ENCODE data around the gene TRIP12. TPM values are rescaled to one million over a fixed set of nuclear protein-coding genes. Genes with fewer than 3 reads are reported as not detected.

The TRIP12 gene
- total and polyA plus RNA-seq, 2 of the 8 experiments (the other 6 are each of a cell fraction or from before 2014, with no cell fraction given), result 23.1 to 174 TPM

GRCh38 chr2:229765721-229766120 is 156.1 kb downstream of the TRIP12 start:
- Histone ChIP-seq H2BK20ac (ENCODE audit: low read length) (no peak overlapping the region), H3K18ac (ENCODE audit: extremely low read depth, low read length) (no peak overlapping the region), H3K23ac (ENCODE audit: insufficient read length) (no peak overlapping the region), H3K4me2 (ENCODE audit: insufficient read depth in 1 of 2, low read depth in 2 of 2, low read length in 2 of 2) (no peak overlapping the region), H3K9ac (replicated peaks in 1 of 4; ENCODE audit: extremely low read depth in 1 of 4, low read depth in 3 of 4, low read length in 3 of 4) (no peak overlapping the region), H3K79me2 (ENCODE audit: control insufficient read depth in 1 of 2, insufficient read depth in 2 of 2, low read length in 2 of 2) (no peaks in the 10 kb centered on the region), H3K14ac (ENCODE audit: insufficient read length) (no peak overlapping the region), H2BK120ac (replicated peaks; ENCODE audit: low read depth, low read length) (no peak overlapping the region), H3K56ac (replicated peaks; ENCODE audit: insufficient read length, low read depth, low read length) (no peak overlapping the region), H2BK12ac (ENCODE audit: low read depth, low read length) (no peak overlapping the region), H3K4me1 (replicated peaks in 1 of 4; ENCODE audit: control insufficient read depth in 3 of 4, insufficient read depth in 4 of 4, low read length in 3 of 4) (no peaks in the 10 kb centered on the region), H2AK5ac (ENCODE audit: low read depth, low read length) (no peak overlapping the region), H4K5ac (ENCODE audit: insufficient read length, low read depth, low read length) (no peak overlapping the region), H3K27me3 (replicated peaks in 1 of 4; ENCODE audit: control insufficient read depth in 3 of 4, extremely low read depth in 1 of 4, insufficient read depth in 3 of 4, low read length in 3 of 4) (no peaks in the 10 kb centered on the region), H3K4ac (replicated peaks; ENCODE audit: insufficient read length, low read depth, low read length) (no peak overlapping the region), H3K4me3 (ENCODE audit: extremely low read depth in 1 of 4, insufficient read depth in 2 of 4, low read depth in 3 of 4, low read length in 4 of 4) (no peak overlapping the region), H3K23me2 (ENCODE audit: low read depth, low read length) (no peaks in the 10 kb centered on the region), H2BK5ac (ENCODE audit: low read depth, low read length) (no peak overlapping the region), H3K27ac (ENCODE audit: low read depth, low read length) (no peak overlapping the region), H4K91ac (replicated peaks; ENCODE audit: insufficient read length, low read length) (no peak overlapping the region), H2AFZ (ENCODE audit: low read length) (no peak overlapping the region), H4K20me1 (replicated peaks in 1 of 2; ENCODE audit: control insufficient read depth in 1 of 2, insufficient read depth in 2 of 2, low read length in 2 of 2) (peaks cover 0 to 2% of the 10 kb centered on the region in 2 experiments), H3K36me3 (ENCODE audit: control insufficient read depth in 2 of 4, insufficient read depth in 4 of 4, low read length in 3 of 4) (peaks cover 0 to 33% (median 9%) of the 10 kb centered on the region in 4 experiments; a peak in 6 of 8 replicates), H3K9me3 (ENCODE audit: insufficient read depth in 2 of 2, low read depth in 1 of 2, low read length in 1 of 2) (no peaks in the 10 kb centered on the region), H2BK15ac (ENCODE audit: low read length) (no peak overlapping the region), H4K8ac (ENCODE audit: extremely low read depth, insufficient read depth, low read length) (no peak overlapping the region), H3K79me1 (ENCODE audit: low read depth, low read length) (no peaks in the 10 kb centered on the region)
- ChIA-PET POLR2A (ENCODE audit: partially characterized antibody) (no interaction called here), CTCF (ENCODE audit: partially characterized antibody) (interaction anchor here (4.3 kb wide), 1 partner anchor 15 kb away, joined by 24 read pairs; no protein-coding TSS in a partner anchor)
- FAIRE-seq, result no peak
- no peak for DNase-seq (ENCODE audit: low read depth in 1 of 2, low spot score in 2 of 2)
- TF ChIP-seq RAD21 (IDR thresholded peaks at IDR 0.05 in 1 of 2, conservative IDR thresholded peaks at IDR 0.05 in 1 of 2; ENCODE audit: low read depth in 2 of 2, low read length in 2 of 2) (no peak), KDM5A (IDR thresholded peaks at IDR 0.05; ENCODE audit: low read length) (no peak), SRF (IDR thresholded peaks at IDR 0.05; ENCODE audit: low read depth, low read length) (peak; percentile 77)
